Activated naive CD4-positive, alpha-beta T cell treated with anti-CD3 and anti-CD28 coated beads for 36 hours (primary cell): ENCODE results near the gene CACNA2D3. TPM values are rescaled to one million over a fixed set of nuclear protein-coding genes. Genes with fewer than 3 reads are reported as not detected.
"Not testable (repeated sequence)": the region's sequence is repeated elsewhere in the genome, so short reads cannot be mapped to it uniquely, and the experiment has no call there.

Experiments
- CTCF ChIA-PET: fragments of 350-600 bp; sonication (Branson Sonifier 250); formaldehyde crosslinking; loops from one replicate; lab custom pipeline; 2021; ENCODE audit warnings: antibody characterized with exemption; lab: Charles Lee
- DNase-seq: peaks from one replicate; pipeline ENCODE4 v3.0.0-alpha.2; 2020
- H3K27ac Mint-ChIP-seq: one replicate; pipeline ENCODE4 v1.8.0; 2021; ENCODE audit warnings: mild to moderate bottlenecking, mixed read lengths
- H3K27me3 Mint-ChIP-seq: one replicate; pipeline ENCODE4 v1.8.0; 2021; ENCODE audit warnings: low read depth, mixed read lengths
- H3K36me3 Mint-ChIP-seq: one replicate; pipeline ENCODE4 v1.8.0; 2021; ENCODE audit warnings: low read depth, mixed read lengths
- H3K4me1 Mint-ChIP-seq: one replicate; pipeline ENCODE4 v1.8.0; 2021; ENCODE audit warnings: low read depth, mixed read lengths
- H3K4me3 Mint-ChIP-seq: one replicate; pipeline ENCODE4 v1.8.0; 2021; ENCODE audit warnings: mild to moderate bottlenecking, moderate library complexity, mixed read lengths
- H3K9me3 Mint-ChIP-seq: one replicate; pipeline ENCODE4 v1.8.0; 2021; ENCODE audit warnings: mixed read lengths
- intact Hi-C: fragments of 100-400 bp; cut with micrococcal nuclease; formaldehyde crosslinking; loops from one replicate; pipeline ENCODE4 v1.15.1; 2023
- total RNA-seq, 2 experiments: library from RNA; stranded (reverse); gene quantifications; one replicate each; pipeline ENCODE4 v1.2.3, GENCODE V29; 2021

Gene CACNA2D3
- total RNA-seq, 2 experiments from 2014 or later, result not detected

- no peak overlapping the region for H3K27ac Mint-ChIP-seq
- no peaks in the 10 kb centered on the region for H3K4me1 Mint-ChIP-seq
- intact Hi-C loops, result no loop called here
- no peak overlapping the region for H3K4me3 Mint-ChIP-seq
- DNase-seq, result no peak
- H3K9me3 Mint-ChIP-seq, result peaks cover 3% of the 10 kb centered on the region
- H3K27me3 Mint-ChIP-seq, result no peaks in the 10 kb centered on the region
- no peaks in the 10 kb centered on the region for H3K36me3 Mint-ChIP-seq
- CTCF ChIA-PET, result no interaction called here
Measured at GRCh38 chr3:54625805-54626787, 503.7 kb downstream of the CACNA2D3 start.

GRCh38 chr3:54628888-54629441 is 506.6 kb downstream of the CACNA2D3 start:
- peaks cover 1% of the 10 kb centered on the region for H3K9me3 Mint-ChIP-seq
- intact Hi-C loops, result no loop called here
- H3K27me3 Mint-ChIP-seq, result peaks cover 2% of the 10 kb centered on the region
- H3K27ac Mint-ChIP-seq, result no peak overlapping the region
- no peaks in the 10 kb centered on the region for H3K4me1 Mint-ChIP-seq
- CTCF ChIA-PET, result no interaction called here
- H3K36me3 Mint-ChIP-seq, result no peaks in the 10 kb centered on the region
- DNase-seq, result no peak
- H3K4me3 Mint-ChIP-seq, result no peak overlapping the region

- H3K36me3 Mint-ChIP-seq, result no peaks in the 10 kb centered on the region
- no peak overlapping the region for H3K27ac Mint-ChIP-seq
- CTCF ChIA-PET, result no interaction called here
- intact Hi-C loops, result no loop called here
- H3K27me3 Mint-ChIP-seq, result peaks cover 6% of the 10 kb centered on the region
- H3K4me1 Mint-ChIP-seq, result no peaks in the 10 kb centered on the region
- DNase-seq, result no peak
- peaks cover 1% of the 10 kb centered on the region for H3K9me3 Mint-ChIP-seq
- no peak overlapping the region for H3K4me3 Mint-ChIP-seq
Measured at GRCh38 chr3:54630101-54630623, 507.8 kb downstream of the CACNA2D3 start.

GRCh38 chr3:54631001-54631400 is 508.6 kb downstream of the CACNA2D3 start:
- H3K36me3 Mint-ChIP-seq, H3K9me3 Mint-ChIP-seq, H3K27me3 Mint-ChIP-seq, intact Hi-C loops, H3K27ac Mint-ChIP-seq, CTCF ChIA-PET, H3K4me1 Mint-ChIP-seq, H3K4me3 Mint-ChIP-seq, DNase-seq: not testable (repeated sequence)

- intact Hi-C loops, result no loop called here
- H3K9me3 Mint-ChIP-seq, result no peaks in the 10 kb centered on the region
- no peak overlapping the region for H3K4me3 Mint-ChIP-seq
- no peak overlapping the region for H3K27ac Mint-ChIP-seq
- no peak for DNase-seq
- H3K4me1 Mint-ChIP-seq, result no peaks in the 10 kb centered on the region
- H3K27me3 Mint-ChIP-seq, result peaks cover 6% of the 10 kb centered on the region
- H3K36me3 Mint-ChIP-seq, result no peaks in the 10 kb centered on the region
- CTCF ChIA-PET, result interaction anchor here (0.6 to 1.0 kb wide), 2 partner anchors 261 to 1868 kb away, joined by 3 read pairs; no protein-coding TSS in a partner anchor
Measured at GRCh38 chr3:54631516-54632325, 509.4 kb downstream of the CACNA2D3 start.

GRCh38 chr3:54632326-54632665 is 509.9 kb downstream of the CACNA2D3 start:
- CTCF ChIA-PET, result interaction anchor here (1.0 kb wide), 1 partner anchor 261 kb away, joined by 3 read pairs; no protein-coding TSS in a partner anchor
- Mint-ChIP-seq H3K27ac (no peak overlapping the region), H3K36me3 (no peaks in the 10 kb centered on the region), H3K9me3 (no peaks in the 10 kb centered on the region), H3K4me3 (no peak overlapping the region), H3K4me1 (no peaks in the 10 kb centered on the region), H3K27me3 (peaks cover 6% of the 10 kb centered on the region)
- intact Hi-C loops, result no loop called here
- DNase-seq, result no peak

GRCh38 chr3:54632834-54633233 is 510.5 kb downstream of the CACNA2D3 start:
- intact Hi-C loops, result no loop called here
- no peak overlapping the region for H3K27ac Mint-ChIP-seq
- no peaks in the 10 kb centered on the region for H3K4me1 Mint-ChIP-seq

GRCh38 chr3:54633444-54634121 is 511.2 kb downstream of the CACNA2D3 start:
- H3K4me1 Mint-ChIP-seq, result no peaks in the 10 kb centered on the region
- intact Hi-C loops, result no loop called here
- H3K9me3 Mint-ChIP-seq, result no peaks in the 10 kb centered on the region
- DNase-seq, result no peak
- no peak overlapping the region for H3K27ac Mint-ChIP-seq
- H3K27me3 Mint-ChIP-seq, result peaks cover 16% of the 10 kb centered on the region
- CTCF ChIA-PET, result no interaction called here
- H3K4me3 Mint-ChIP-seq, result no peak overlapping the region
- no peaks in the 10 kb centered on the region for H3K36me3 Mint-ChIP-seq

More at GRCh38 chr3:54632834-54633233, 510.5 kb downstream of the CACNA2D3 start:
- Mint-ChIP-seq H3K36me3 (no peaks in the 10 kb centered on the region), H3K9me3 (no peaks in the 10 kb centered on the region), H3K4me3 (no peak overlapping the region), H3K27me3 (peaks cover 11% of the 10 kb centered on the region)
- CTCF ChIA-PET, result no interaction called here
- no peak for DNase-seq

GRCh38 chr3:54634122-54634469 is 511.7 kb downstream of the CACNA2D3 start:
- Mint-ChIP-seq H3K27me3 (peaks cover 21% of the 10 kb centered on the region), H3K27ac (no peak overlapping the region), H3K4me3 (no peak overlapping the region), H3K36me3 (no peaks in the 10 kb centered on the region), H3K4me1 (no peaks in the 10 kb centered on the region), H3K9me3 (no peaks in the 10 kb centered on the region)
- intact Hi-C loops, result no loop called here
- CTCF ChIA-PET, result no interaction called here
- DNase-seq, result no peak

- intact Hi-C loops, H3K27ac Mint-ChIP-seq, DNase-seq, H3K4me3 Mint-ChIP-seq, H3K9me3 Mint-ChIP-seq, H3K36me3 Mint-ChIP-seq, H3K4me1 Mint-ChIP-seq, CTCF ChIA-PET: not testable (repeated sequence)
- H3K27me3 Mint-ChIP-seq, result peaks cover 38% of the 10 kb centered on the region
Measured at GRCh38 chr3:54639790-54640372, 517.5 kb downstream of the CACNA2D3 start.

- Mint-ChIP-seq H3K9me3 (peaks cover 4% of the 10 kb centered on the region), H3K4me1 (no peaks in the 10 kb centered on the region), H3K36me3 (no peaks in the 10 kb centered on the region), H3K27ac (no peak overlapping the region), H3K27me3 (peaks cover 38% of the 10 kb centered on the region), H3K4me3 (no peak overlapping the region)
- intact Hi-C loops, result no loop called here
- CTCF ChIA-PET, result no interaction called here
- DNase-seq, result no peak
Measured at GRCh38 chr3:54641226-54642014, 519.1 kb downstream of the CACNA2D3 start.
